Measurements from ENCODE around the gene NES. TPM values are rescaled to one million over a fixed set of nuclear protein-coding genes. Genes with fewer than 3 reads are reported as not detected.
A peak's percentile ranks its signal among the peaks of the same experiment; 100 is the strongest.

NES gene
- polyA plus RNA-seq, 4 donors = 0.22 to 17.9 (median 6.4) TPM

GRCh38 chr1:156691665-156692440, 14.6 kb upstream of the NES start:
- Histone ChIP-seq H3K4me3 (ENCODE audit: low read depth in 1 of 3, low read length in 3 of 3) (no peak overlapping the region), H3K4me1 (ENCODE audit: control insufficient read depth in 3 of 3, insufficient read depth in 2 of 3, low read depth in 1 of 3, low read length in 2 of 3) (peaks cover 3 to 53% (median 4%) of the 10 kb centered on the region in 3 donors), H3K27ac (ENCODE audit: low read depth in 1 of 3, low read length in 2 of 3) (peak overlapping the region in 1 of 3 donors; percentile 56), H3K36me3 (ENCODE audit: control insufficient read depth in 3 of 3, insufficient read depth in 2 of 3, low read depth in 1 of 3, low read length in 3 of 3) (no peaks in the 10 kb centered on the region), H3K9me3 (ENCODE audit: control insufficient read depth in 2 of 2, insufficient read depth in 1 of 2, low read depth in 1 of 2, low read length in 1 of 2) (no peaks in the 10 kb centered on the region), H3K27me3 (ENCODE audit: control insufficient read depth in 3 of 3, insufficient read depth in 3 of 3, low read length in 3 of 3) (peaks cover 0 to 8% (median 3%) of the 10 kb centered on the region in 3 donors)
- DNase-seq (peak in 1 of 2 donors; percentile 56), FAIRE-seq (no peak)
- WGBS, 3 donors = 17 to 26% (median 22%) methylated on average over 20 of the region's 20 CpGs

- Histone ChIP-seq H3K27me3 (ENCODE audit: control insufficient read depth in 3 of 3, insufficient read depth in 3 of 3, low read length in 3 of 3) (peaks cover 0 to 8% (median 3%) of the 10 kb centered on the region in 3 donors), H3K4me1 (ENCODE audit: control insufficient read depth in 3 of 3, insufficient read depth in 2 of 3, low read depth in 1 of 3, low read length in 2 of 3) (peaks cover 3 to 53% (median 4%) of the 10 kb centered on the region in 3 donors), H3K36me3 (ENCODE audit: control insufficient read depth in 3 of 3, insufficient read depth in 2 of 3, low read depth in 1 of 3, low read length in 3 of 3) (no peaks in the 10 kb centered on the region), H3K9me3 (ENCODE audit: control insufficient read depth in 2 of 2, insufficient read depth in 1 of 2, low read depth in 1 of 2, low read length in 1 of 2) (no peaks in the 10 kb centered on the region), H3K27ac (ENCODE audit: low read depth in 1 of 3, low read length in 2 of 3) (peak overlapping the region in 1 of 3 donors; percentile 32), H3K4me3 (ENCODE audit: low read depth in 1 of 3, low read length in 3 of 3) (no peak overlapping the region)
- no peak for FAIRE-seq
- WGBS, 3 donors = 61 to 67% (median 65%) methylated on average over 10 of the region's 10 CpGs
- no peak for DNase-seq
These were observed 14.0 kb upstream of the NES start for GRCh38 chr1:156691191-156691590.

GRCh38 chr1:156690675-156691036, 13.4 kb upstream of the NES start:
- Histone ChIP-seq H3K27me3 (ENCODE audit: control insufficient read depth in 3 of 3, insufficient read depth in 3 of 3, low read length in 3 of 3) (peaks cover 0 to 8% (median 3%) of the 10 kb centered on the region in 3 donors), H3K9me3 (ENCODE audit: control insufficient read depth in 2 of 2, insufficient read depth in 1 of 2, low read depth in 1 of 2, low read length in 1 of 2) (no peaks in the 10 kb centered on the region), H3K4me3 (ENCODE audit: low read depth in 1 of 3, low read length in 3 of 3) (no peak overlapping the region), H3K36me3 (ENCODE audit: control insufficient read depth in 3 of 3, insufficient read depth in 2 of 3, low read depth in 1 of 3, low read length in 3 of 3) (no peaks in the 10 kb centered on the region), H3K4me1 (ENCODE audit: control insufficient read depth in 3 of 3, insufficient read depth in 2 of 3, low read depth in 1 of 3, low read length in 2 of 3) (peaks cover 3 to 53% (median 4%) of the 10 kb centered on the region in 3 donors), H3K27ac (ENCODE audit: low read depth in 1 of 3, low read length in 2 of 3) (no peak overlapping the region)
- DNase-seq (no peak), FAIRE-seq (no peak)
- WGBS, 3 donors = 61 to 80% (median 73%) methylated on average over 8 of the region's 8 CpGs

- 27 to 34% (median 27%) methylated on average over 10 of the region's 10 CpGs for WGBS, 3 donors
- Histone ChIP-seq H3K9me3 (ENCODE audit: control insufficient read depth in 2 of 2, insufficient read depth in 1 of 2, low read depth in 1 of 2, low read length in 1 of 2) (no peaks in the 10 kb centered on the region), H3K27me3 (ENCODE audit: control insufficient read depth in 3 of 3, insufficient read depth in 3 of 3, low read length in 3 of 3) (peaks cover 0 to 8% (median 3%) of the 10 kb centered on the region in 3 donors), H3K36me3 (ENCODE audit: control insufficient read depth in 3 of 3, insufficient read depth in 2 of 3, low read depth in 1 of 3, low read length in 3 of 3) (no peaks in the 10 kb centered on the region), H3K4me3 (ENCODE audit: low read depth in 1 of 3, low read length in 3 of 3) (no peak overlapping the region), H3K27ac (ENCODE audit: low read depth in 1 of 3, low read length in 2 of 3) (no peak overlapping the region), H3K4me1 (ENCODE audit: control insufficient read depth in 3 of 3, insufficient read depth in 2 of 3, low read depth in 1 of 3, low read length in 2 of 3) (peaks cover 3 to 53% (median 4%) of the 10 kb centered on the region in 3 donors)
- DNase-seq (no peak), FAIRE-seq (no peak)
These were observed 12.9 kb upstream of the NES start for GRCh38 chr1:156689953-156690674.

- DNase-seq = peak; percentile 72 to 92
- Histone ChIP-seq H3K36me3 (ENCODE audit: control insufficient read depth in 3 of 3, insufficient read depth in 2 of 3, low read depth in 1 of 3, low read length in 3 of 3) (no peaks in the 10 kb centered on the region), H3K27ac (ENCODE audit: low read depth in 1 of 3, low read length in 2 of 3) (no peak overlapping the region), H3K4me1 (ENCODE audit: control insufficient read depth in 3 of 3, insufficient read depth in 2 of 3, low read depth in 1 of 3, low read length in 2 of 3) (peaks cover 3 to 50% (median 4%) of the 10 kb centered on the region in 3 donors), H3K4me3 (ENCODE audit: low read depth in 1 of 3, low read length in 3 of 3) (no peak overlapping the region), H3K9me3 (ENCODE audit: control insufficient read depth in 2 of 2, insufficient read depth in 1 of 2, low read depth in 1 of 2, low read length in 1 of 2) (no peaks in the 10 kb centered on the region), H3K27me3 (ENCODE audit: control insufficient read depth in 3 of 3, insufficient read depth in 3 of 3, low read length in 3 of 3) (peaks cover 0 to 8% (median 5%) of the 10 kb centered on the region in 3 donors)
- WGBS, 3 donors = 0 to 1% (median 1%) methylated on average over 23 of the region's 23 CpGs
- no peak for FAIRE-seq
These were observed 12.1 kb upstream of the NES start for GRCh38 chr1:156689035-156689952.

- no peak overlapping the region for H3K27ac ChIP-seq (ENCODE audit: low read depth in 1 of 3, low read length in 2 of 3)
- H3K27me3 ChIP-seq (ENCODE audit: control insufficient read depth in 3 of 3, insufficient read depth in 3 of 3, low read length in 3 of 3) = peaks cover 0 to 5% (median 5%) of the 10 kb centered on the region in 3 donors
- no peaks in the 10 kb centered on the region for H3K9me3 ChIP-seq (ENCODE audit: control insufficient read depth in 2 of 2, insufficient read depth in 1 of 2, low read depth in 1 of 2, low read length in 1 of 2)
- no peaks in the 10 kb centered on the region for H3K36me3 ChIP-seq (ENCODE audit: control insufficient read depth in 3 of 3, insufficient read depth in 2 of 3, low read depth in 1 of 3, low read length in 3 of 3)
- H3K4me3 ChIP-seq (ENCODE audit: low read depth in 1 of 3, low read length in 3 of 3) = no peak overlapping the region
- FAIRE-seq (no peak), DNase-seq (no peak)
- WGBS, 3 donors = 58 to 73% (median 70%) methylated on average over 5 of the region's 5 CpGs
- peaks cover 0 to 8% (median 0%) of the 10 kb centered on the region in 3 donors for H3K4me1 ChIP-seq (ENCODE audit: control insufficient read depth in 3 of 3, insufficient read depth in 2 of 3, low read depth in 1 of 3, low read length in 2 of 3)
These were observed 7.1 kb upstream of the NES start for GRCh38 chr1:156684227-156684782.

GRCh38 chr1:156682166-156682890, 5.1 kb upstream of the NES start:
- peaks cover 0 to 23% (median 8%) of the 10 kb centered on the region in 3 donors for H3K27me3 ChIP-seq (ENCODE audit: control insufficient read depth in 3 of 3, insufficient read depth in 3 of 3, low read length in 3 of 3)
- DNase-seq = no peak
- WGBS, 3 donors = 62 to 78% (median 67%) methylated on average over 5 of the region's 5 CpGs
- H3K4me1 ChIP-seq (ENCODE audit: control insufficient read depth in 3 of 3, insufficient read depth in 2 of 3, low read depth in 1 of 3, low read length in 2 of 3) = peaks cover 0 to 14% (median 0%) of the 10 kb centered on the region in 3 donors
- H3K4me3 ChIP-seq (ENCODE audit: low read depth in 1 of 3, low read length in 3 of 3) = no peak overlapping the region
- no peaks in the 10 kb centered on the region for H3K36me3 ChIP-seq (ENCODE audit: control insufficient read depth in 3 of 3, insufficient read depth in 2 of 3, low read depth in 1 of 3, low read length in 3 of 3)
- FAIRE-seq = no peak
- H3K9me3 ChIP-seq (ENCODE audit: control insufficient read depth in 2 of 2, insufficient read depth in 1 of 2, low read depth in 1 of 2, low read length in 1 of 2) = no peaks in the 10 kb centered on the region
- H3K27ac ChIP-seq (ENCODE audit: low read depth in 1 of 3, low read length in 2 of 3) = no peak overlapping the region
